NCI-H2196 treated with DMSO at 0.1 percent for 48 hours (cell line): ENCODE data around the gene ITIH3.

Experiments
- DNase-seq: peaks from one replicate; lab custom pipeline; 2025; ENCODE audit not compliant: unreplicated experiment; lab: John Stamatoyannopoulos, UW

The ITIH3 gene

DNA sequence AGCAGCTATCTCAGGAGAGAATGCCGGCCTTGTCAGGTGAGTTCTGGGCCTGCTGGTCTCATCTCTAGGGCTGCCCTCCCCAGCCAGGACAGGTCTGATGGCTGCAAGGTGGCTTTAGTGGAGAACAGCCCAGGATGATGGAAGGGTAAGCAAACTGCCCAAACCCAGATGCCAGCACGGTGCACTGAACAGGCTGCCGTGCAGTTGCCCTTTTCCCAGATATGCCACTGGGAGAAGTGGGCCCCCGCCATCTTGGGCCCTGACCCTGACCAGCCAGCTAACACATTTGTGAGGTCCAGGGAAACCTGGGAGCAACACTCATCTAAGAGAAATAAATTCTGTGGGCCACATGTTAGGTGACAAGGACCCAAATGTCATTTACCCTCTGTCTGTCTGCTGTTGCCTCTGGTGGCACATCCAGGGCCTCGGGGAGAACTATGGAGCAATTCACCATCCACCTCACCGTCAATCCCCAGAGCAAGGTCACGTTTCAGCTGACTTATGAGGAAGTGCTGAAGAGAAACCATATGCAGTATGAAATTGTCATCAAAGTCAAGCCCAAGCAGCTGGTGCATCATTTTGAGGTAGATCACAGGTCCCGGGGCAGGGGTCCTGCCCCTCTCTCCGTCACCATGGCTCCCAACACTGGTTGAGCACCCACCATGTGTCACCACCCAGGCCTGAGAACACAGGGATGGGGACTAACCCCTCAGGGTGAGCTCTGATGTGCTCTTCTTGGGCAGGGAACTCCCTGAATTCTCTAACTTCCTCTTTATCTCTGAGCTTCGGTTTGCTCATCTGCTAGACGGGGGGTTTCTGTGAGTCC lies 15.4 kb upstream of the ITIH3 start:
- no peak for DNase-seq

DNA sequence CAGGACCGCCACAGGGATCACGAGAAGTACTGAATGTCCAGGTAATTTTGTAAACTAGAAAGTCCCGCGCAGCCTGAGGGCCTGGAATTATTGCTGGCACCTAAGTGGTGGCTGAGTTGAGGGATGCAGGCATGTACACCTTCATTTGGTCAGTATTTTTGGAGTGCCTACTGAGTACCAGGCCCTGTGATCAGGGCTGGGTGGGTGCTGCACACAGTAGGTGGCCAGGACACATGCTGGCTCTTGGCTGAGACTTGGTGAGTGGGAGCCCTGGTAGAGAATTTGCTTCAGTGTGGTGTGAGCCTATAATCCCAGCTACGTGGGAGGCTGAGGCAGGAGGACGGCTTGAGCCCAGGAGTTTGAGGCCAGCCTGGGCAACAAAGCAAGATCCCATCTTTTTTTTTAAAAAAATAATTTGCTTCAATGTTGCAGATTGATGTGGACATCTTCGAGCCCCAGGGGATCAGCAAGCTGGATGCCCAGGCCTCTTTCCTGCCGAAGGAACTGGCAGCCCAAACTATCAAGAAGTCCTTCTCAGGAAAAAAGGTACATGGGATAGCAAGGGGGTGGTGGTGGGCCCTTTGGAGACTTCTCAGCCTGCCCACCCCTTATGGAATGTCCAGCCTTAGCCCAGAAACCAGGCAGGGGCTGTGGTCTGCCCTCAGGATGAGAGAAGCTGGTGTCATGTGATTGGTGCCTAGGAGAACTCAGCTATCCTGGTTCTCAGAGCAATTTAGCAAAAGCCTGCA lies 14.6 kb upstream of the ITIH3 start:
- no peak for DNase-seq

DNA sequence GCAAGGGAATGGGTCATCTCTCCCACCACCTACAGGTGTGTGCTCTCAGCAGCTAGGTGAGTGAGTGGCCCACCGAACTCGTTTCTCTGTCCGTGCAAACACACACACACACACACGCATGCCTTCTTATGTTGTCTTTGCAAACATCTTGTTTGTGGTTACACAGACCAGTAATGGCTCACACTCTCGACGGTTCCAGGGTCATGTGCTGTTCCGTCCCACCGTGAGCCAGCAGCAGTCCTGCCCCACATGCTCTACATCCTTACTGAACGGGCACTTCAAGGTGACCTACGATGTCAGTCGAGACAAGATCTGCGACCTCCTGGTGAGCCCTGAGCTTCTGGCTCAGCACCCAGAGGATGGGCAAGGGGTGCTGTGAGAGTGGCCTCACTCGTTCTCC lies 12.9 kb upstream of the ITIH3 start:
- DNase-seq = no peak

DNA sequence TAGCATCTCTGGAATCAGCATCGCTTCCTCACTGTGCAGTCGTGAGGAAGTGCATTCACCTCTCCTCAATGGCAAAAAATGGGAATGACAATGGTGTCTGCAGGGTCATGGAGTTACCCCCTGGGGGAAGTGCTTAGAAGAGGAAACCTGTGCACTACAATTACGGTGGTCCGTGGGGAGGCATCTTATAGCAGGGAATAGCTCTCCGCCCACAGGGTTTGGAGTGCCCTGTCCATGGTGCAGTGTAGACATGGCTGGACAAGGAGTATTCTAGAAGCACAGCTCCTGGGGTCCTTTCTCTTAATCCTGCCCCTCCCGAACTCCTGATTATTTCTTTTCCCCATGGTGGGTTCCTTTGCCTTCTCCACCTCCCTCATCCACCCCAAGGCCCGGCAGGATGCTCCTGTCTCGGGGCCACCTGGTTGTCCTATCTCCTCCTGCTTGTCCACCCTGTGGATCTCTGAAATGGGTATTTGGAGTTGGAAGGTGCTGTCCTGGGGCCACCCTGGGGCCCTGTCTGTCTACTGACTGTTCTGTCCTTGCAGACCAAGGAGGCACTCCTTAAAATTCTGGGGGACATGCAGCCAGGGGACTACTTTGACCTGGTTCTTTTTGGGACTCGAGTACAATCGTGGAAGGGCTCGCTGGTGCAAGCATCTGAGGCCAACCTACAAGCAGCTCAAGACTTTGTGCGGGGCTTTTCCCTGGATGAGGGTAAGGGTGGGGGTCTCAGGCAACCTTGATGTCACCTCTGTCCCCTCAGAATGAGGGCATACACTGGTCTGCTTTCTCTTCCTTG lies 12.0 kb upstream of the ITIH3 start:
- DNase-seq = no peak

DNA sequence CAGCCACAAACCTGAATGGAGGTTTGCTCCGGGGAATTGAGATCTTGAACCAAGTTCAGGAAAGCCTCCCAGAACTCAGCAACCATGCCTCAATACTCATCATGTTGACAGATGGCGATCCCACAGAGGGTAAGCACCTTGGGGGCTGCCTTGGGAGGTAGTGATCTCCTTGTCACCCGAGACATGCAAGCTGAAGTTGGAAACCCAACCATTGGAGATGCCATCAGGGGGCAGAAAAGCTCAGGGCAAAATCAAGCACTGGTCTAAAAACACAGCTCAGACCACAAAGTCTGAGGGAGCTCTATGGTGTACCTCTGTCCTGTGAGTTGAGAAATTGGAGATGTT lies 11.4 kb upstream of the ITIH3 start:
- DNase-seq = no peak

DNA sequence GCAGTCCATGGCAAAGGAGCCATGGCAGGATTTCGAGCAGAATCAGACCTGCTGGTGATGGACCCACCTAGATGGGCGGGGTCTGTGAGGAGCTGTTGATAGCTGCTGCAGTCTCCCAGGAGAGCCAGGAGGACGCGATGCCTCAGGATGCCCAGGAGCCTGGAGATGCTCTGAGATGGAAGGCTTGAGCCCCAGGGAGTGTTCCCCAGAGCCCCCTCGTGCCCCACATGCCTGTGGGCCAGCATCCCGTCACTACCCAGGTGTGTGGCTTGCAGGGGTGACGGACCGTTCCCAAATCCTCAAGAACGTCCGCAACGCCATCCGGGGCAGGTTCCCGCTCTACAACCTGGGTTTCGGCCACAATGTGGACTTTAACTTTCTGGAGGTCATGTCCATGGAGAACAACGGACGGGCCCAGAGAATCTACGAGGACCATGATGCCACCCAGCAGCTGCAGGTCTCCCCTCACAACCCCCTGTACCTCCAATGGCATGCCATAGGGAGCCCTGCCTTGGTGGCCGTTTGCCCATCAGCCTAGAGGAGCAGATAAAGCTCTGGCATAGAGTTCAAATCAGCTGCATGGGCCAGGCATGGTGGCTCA lies 10.5 kb upstream of the ITIH3 start:
- no peak for DNase-seq

DNA sequence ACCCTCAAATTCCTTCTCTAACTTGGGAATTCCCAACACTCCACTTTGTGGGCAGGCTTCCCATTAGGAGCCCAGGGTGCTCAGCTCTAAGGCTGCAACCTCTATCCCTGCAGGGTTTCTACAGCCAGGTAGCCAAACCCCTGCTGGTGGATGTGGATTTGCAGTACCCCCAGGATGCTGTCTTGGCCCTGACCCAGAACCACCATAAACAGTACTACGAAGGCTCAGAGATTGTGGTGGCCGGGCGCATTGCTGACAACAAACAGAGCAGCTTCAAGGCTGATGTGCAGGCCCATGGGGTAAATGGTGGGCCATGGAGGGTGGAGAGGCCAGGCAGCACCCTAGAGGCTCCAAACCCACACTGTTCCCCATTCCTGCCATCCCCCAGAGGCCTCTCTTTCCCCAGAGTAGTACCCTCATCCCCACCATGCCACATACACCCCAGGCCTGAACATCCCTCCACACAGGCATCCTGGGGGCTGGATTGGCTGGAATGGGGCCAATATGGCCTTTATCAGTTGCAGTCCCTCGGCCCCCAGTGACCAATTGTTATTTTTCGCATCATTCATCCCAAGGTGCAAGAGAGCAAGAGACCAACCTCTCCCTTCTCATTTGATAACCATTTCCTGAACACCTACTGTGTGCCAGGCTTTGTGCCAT lies 9.5 kb upstream of the ITIH3 start:
- DNase-seq = no peak

DNA sequence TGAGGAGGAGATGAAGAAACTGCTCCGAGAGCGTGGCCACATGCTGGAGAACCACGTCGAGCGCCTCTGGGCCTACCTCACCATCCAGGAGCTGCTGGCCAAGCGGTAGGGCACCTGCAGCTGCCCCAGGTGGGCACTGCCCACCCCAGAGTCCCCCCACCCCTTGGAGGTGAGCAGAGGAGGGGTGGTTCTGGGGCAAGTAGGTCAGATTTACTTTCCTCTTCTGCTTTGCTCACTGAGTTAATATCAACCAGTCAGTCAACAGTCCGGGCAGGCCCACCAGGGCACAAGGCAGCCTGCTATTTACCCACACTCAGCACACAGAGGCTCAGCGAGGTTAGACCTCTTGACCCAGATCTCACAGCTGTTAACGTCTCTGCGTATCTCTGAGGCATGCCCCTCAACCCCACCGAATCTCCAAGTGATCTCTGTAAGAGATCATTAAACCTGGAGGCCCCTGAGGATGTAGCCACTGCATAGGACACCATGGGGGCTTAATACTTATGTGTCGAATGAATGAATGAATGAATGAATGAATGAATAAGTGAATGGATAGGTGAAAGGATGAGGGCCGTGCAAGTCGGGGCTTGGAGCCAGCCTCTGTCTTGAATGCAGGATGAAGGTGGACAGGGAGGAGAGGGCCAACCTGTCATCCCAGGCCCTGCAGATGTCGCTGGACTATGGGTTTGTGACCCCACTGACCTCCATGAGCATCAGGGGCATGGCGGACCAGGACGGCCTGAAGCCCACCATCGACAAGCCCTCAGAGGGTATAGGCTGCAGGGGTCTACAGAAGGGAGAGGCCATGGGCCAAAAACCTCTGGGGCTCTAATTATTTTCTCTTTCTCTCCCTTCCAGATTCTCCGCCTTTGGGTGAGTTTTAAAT lies 8.0 kb upstream of the ITIH3 start:
- no peak for DNase-seq

DNA sequence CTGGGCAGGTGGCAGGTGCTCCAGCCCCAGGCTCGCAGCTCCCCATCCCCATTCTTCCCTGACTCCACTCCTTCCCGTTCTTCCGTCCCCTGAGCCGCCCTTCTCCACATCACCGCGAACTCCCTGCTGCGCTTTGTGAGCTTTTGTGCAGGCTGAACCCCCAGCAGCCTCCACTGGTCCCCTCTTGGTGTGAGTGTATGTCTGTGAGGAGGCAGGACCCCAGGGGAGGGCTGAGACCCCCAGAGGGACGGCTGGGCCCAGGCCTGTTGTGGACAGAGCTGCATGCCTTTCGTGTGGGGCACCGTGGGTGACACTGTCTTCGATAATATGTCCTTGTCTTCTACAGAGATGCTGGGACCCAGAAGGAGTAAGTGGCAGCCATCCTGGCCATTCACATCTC lies 7.3 kb upstream of the ITIH3 start:
- DNase-seq = no peak

DNA sequence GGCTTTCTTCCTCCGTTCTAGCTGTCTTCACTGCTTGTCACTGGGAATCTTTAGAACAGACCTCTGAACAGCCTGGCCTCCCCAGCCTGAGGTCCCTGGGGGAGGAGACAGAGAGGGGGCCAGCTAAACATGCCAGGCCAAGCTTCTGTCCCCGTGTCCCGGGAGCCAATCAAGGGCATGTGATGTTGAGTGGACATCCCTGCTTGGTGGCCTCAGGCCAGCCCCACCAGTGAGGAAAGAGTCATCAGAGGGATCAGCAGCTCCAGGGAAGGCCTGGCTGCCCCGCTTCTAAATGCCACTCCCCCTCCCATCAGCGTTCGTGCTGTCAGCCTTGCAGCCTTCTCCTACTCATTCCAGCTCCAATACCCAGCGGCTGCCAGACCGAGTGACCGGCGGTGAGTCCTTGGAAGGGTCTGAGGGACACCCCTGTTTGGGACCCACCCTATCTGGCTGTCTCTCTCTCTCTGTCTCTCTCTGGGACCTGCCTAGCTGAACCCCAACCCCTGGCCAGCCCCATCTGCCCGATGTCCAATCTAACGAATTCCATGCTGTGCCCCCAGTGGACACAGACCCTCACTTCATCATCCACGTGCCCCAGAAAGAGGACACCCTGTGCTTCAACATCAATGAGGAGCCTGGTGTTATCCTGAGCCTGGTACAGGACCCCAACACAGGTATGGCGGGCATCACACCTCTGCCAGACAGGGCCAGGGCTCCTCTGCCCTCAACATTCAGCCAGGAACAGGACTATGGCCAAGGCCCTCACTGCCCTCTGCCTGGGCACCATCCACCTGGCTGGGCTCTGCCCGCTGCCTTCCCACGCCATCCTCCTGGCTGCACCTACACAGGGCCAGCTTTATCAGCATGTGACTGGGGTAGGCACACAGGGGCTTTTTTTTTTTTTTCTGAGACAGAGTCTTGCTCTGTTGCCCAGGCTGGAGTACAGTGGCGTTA lies 6.6 kb upstream of the ITIH3 start:
- no peak for DNase-seq

DNA sequence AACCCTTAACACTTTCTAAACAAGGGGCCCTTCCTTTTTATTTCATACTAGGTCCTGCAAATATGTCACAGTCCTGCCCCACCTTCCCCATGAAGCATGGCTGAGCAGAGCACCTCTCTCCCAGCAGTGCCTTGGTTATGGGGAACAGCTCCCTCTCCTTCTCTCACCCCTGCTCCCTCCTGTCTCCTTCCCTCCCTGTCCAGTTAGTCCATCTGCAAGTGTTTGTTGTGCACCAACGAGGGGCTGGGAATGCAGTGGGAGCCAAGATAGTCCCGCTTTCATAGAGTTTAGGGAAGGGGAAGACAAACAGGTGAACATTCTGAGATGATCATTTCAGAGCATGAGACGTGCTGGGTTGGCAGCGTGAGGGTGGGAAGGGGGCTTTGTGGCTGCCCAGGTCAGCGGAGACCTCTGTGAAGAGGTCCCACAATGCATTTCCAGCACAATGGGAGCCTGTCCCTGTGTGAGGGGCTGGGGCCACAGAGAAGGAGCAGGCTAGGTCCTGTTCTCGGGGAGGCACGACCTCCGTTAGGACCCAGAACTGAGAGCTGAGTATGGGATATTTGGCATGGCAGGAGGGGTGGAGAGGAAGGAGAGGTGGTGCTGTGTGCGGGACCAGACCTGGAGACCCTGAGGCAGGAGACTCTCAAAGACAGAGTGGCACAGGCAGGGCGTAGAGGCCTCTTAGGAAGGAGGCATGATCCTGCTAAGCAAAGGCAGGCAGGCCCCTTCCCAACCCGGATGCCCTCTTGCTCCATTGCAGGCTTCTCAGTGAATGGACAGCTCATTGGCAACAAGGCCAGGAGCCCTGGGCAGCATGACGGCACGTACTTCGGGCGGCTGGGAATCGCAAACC lies 5.5 kb upstream of the ITIH3 start:
- no peak for DNase-seq

DNA sequence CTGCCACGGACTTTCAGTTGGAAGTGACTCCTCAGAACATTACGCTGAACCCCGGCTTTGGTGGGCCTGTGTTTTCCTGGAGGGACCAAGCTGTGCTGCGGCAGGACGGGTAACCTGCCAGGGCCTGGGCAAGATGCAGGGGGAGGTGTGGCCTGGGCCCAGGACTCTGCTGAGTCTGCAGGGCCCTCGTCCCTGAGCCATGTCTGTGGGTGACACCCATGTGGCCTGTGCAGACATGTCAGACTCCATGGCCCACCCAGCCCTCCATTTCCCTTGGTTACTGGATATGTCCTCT lies 4.9 kb upstream of the ITIH3 start:
- no peak for DNase-seq

DNA sequence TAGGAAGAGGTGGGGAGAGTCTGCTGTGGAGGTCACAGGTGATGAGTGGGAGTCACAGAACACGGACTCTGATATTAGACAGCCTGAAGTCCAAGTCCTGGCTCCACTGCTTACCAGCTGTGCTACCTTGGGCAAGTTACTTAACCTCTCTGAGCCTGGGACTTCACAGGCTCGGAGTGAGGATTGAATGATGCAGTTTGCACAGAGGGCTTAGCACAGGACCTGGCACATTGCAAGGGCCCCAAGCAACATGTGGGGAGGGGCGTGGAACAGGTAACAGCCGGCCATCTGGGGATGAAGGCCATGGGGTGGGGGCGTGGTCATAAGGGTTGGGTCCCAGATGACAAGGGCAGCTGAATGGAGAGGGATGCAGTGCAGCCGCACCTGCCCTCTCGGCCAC lies 4.3 kb upstream of the ITIH3 start:
- DNase-seq = no peak

DNA sequence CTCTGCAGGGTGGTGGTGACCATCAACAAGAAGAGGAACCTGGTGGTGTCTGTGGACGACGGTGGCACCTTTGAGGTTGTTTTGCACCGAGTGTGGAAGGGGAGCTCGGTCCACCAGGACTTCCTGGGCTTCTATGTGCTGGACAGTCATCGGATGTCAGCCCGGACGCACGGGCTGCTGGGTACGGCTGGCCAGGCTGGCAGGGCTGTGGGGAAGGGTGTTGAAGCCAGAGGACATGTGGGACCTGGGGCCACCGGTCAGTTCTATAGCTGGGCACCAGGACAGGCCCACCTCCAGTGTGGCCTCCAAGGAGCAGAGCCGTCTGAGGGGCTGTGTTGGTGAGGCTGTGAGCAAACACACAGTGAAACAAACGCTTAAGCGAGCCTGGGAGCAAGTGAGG lies 3.9 kb upstream of the ITIH3 start:
- no peak for DNase-seq

DNA sequence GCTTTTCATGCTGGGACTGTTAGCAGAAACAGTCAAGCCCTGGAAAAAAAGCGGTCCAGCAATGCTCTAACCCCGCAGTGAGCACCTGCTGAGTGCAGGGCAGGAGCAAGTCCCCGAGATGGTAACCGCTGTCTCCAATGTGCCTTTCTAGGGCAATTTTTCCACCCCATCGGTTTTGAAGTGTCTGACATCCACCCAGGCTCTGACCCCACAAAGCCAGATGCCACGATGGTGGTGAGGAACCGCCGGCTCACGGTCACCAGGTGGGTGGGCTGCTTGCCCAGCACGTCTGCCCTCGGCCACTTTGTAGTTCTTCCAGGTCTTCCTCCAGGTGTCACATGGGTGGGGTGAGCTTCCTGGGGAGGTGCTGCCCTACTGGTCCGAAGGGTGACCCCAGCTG lies 3.2 kb upstream of the ITIH3 start:
- DNase-seq = no peak

DNA sequence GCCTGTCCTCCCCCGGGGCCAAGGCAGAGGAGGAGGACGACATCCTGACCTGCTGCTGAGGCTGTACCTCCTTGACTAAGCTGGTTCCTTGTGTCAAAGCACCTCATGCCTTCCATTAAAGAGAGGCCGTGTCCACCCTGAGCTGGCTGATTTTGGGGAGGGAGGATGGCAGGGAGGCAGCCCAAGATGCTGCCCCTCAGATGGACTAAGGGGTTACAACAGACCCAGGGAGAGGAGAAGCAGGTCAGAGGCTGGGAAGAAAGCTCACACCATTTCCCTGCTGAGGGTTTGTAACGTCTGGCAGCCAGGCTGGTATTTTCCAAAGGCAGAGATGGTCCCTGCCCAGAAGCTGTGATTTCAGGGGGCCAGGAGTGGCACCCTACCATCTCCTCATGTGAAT lies 2.7 kb upstream of the ITIH3 start:
- DNase-seq = no peak

DNA sequence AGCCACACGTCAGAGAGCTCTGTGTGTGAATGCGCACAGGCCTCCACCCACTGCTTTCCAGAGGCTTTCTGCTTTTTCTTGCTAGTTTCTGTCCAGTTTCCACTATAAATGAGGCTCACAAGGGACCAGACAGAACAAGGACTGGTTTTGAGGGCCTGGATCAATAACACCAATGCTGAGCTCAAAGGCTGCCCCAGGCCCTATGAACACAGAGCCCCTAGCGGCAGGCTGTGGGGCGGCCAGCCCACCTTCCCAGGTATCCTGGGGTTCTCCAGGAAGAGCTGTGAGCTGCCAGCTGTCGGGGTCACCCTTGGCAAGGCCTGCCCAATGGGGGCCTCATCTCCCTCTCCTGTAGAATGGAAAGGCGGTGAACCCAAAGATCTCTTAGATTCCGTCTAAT lies 2.2 kb upstream of the ITIH3 start:
- DNase-seq = no peak
